HepG2 (cell line): Measurements from ENCODE around the gene ARF4. TPM values are rescaled to one million over a fixed set of nuclear protein-coding genes. Genes with fewer than 3 reads are reported as not detected.

Source experiments
- ATF1 ChIP-seq: IDR thresholded peaks from 2 replicates; pipeline ENCODE4 v1.6.1; 2016; ENCODE audit warnings: mild to moderate bottlenecking, control low read depth
- CREBL2 ChIP-seq: sonication (generic); formaldehyde crosslinking; IDR thresholded peaks from 2 replicates; pipeline ENCODE4 v1.8.1; 2023; ENCODE audit warnings: missing genetic modification reagents, mild to moderate bottlenecking, borderline replicate concordance
- FOSL2 ChIP-seq: sonication (generic); formaldehyde crosslinking; IDR thresholded peaks from 2 replicates; pipeline ENCODE4 v1.4.0; 2020; ENCODE audit warnings: missing genetic modification reagents
- GATAD1 ChIP-seq: IDR thresholded peaks from 2 replicates; pipeline ENCODE4 v1.6.1; 2016; ENCODE audit warnings: missing genetic modification reagents, missing compliant biosample characterization
- NBN ChIP-seq: fragments of 450-650 bp; conservative IDR thresholded peaks from 2 replicates; pipeline ENCODE4 v1.6.1; 2017
- PTBP1 ChIP-seq: fragments of 200-400 bp; formaldehyde crosslinking; IDR thresholded peaks from 2 replicates; pipeline ENCODE4 v1.6.1; 2018; ENCODE audit warnings: low read length, low read depth; ENCODE audit not compliant: poor library complexity, severe bottlenecking
- REPIN1 ChIP-seq: sonication (generic); formaldehyde crosslinking; IDR thresholded peaks from 2 replicates; pipeline ENCODE4 v1.8.0; 2022; ENCODE audit warnings: missing genetic modification reagents, low read depth, mild to moderate bottlenecking, borderline replicate concordance
- SRF ChIP-seq: IDR thresholded peaks from 2 replicates; pipeline ENCODE4 v1.6.1; 2011; ENCODE audit warnings: mild to moderate bottlenecking, low read depth, low read length, moderate library complexity
- ZBTB4 ChIP-seq: sonication (generic); formaldehyde crosslinking; IDR thresholded peaks from 2 replicates; pipeline ENCODE4 v1.4.0; 2020; ENCODE audit warnings: missing genetic modification reagents, mild to moderate bottlenecking, borderline replicate concordance
- ZNF18 ChIP-seq: sonication (generic); formaldehyde crosslinking; IDR thresholded peaks from 2 replicates; pipeline ENCODE4 v1.8.0; 2022; ENCODE audit warnings: mild to moderate bottlenecking, missing genetic modification reagents; ENCODE audit not compliant: insufficient replicate concordance
- ZNF430 ChIP-seq: sonication (generic); formaldehyde crosslinking; IDR thresholded peaks from 2 replicates; pipeline ENCODE4 v1.9.0; 2021; ENCODE audit warnings: mild to moderate bottlenecking, missing genetic modification reagents
- ZNF598 ChIP-seq: sonication (generic); formaldehyde crosslinking; IDR thresholded peaks from 2 replicates; pipeline ENCODE4 v1.5.1; 2020; ENCODE audit warnings: mild to moderate bottlenecking, missing genetic modification reagents, borderline replicate concordance
- polyA plus RNA-seq, 8 experiments: library from polyadenylated mRNA; depleted of rRNA in 3 of 8; stranded (reverse) in 7 of 8; unstranded in 1 of 8; fragments of >200 nt; fragmentation: Illumina TruSeq in 4 of 8; extraction: Trizol in 4 of 8; gene quantifications; 2 replicates each; pipeline versions ENCODE4 v1.2.1 to v1.2.3, GENCODE V29; 2011 to 2016; ENCODE audit warnings: low read depth in 4 of 8, missing spikeins in 1 of 8, mixed read lengths in 1 of 8; ENCODE audit not compliant: insufficient read depth in 1 of 8
- total RNA-seq, 5 experiments: library from RNA; depleted of rRNA; stranded (reverse); fragments of >200 nt; fragmentation: Illumina TruSeq; extraction: Trizol; gene quantifications; 2 replicates each; pipeline ENCODE4 v1.2.3, GENCODE V29; 2016; ENCODE audit warnings: low read depth in 1 of 5
- TF ChIP-seq, protein P1 (sequence below): sonication (generic); formaldehyde crosslinking; IDR thresholded peaks from 2 replicates; pipeline ENCODE4 v1.8.1; 2023; ENCODE audit warnings: missing genetic modification reagents, inconsistent platforms, borderline replicate concordance
- TF ChIP-seq, protein P2 (sequence below): sonication (generic); formaldehyde crosslinking; IDR thresholded peaks from 2 replicates; pipeline ENCODE4 v1.5.1; 2020; ENCODE audit warnings: mild to moderate bottlenecking, missing genetic modification reagents, borderline replicate concordance

The ARF4 gene
- total and polyA plus RNA-seq, 2 of the 13 experiments (the other 11 are each of a cell fraction or from before 2014, with no cell fraction given): 184 to 250 TPM

DNA sequence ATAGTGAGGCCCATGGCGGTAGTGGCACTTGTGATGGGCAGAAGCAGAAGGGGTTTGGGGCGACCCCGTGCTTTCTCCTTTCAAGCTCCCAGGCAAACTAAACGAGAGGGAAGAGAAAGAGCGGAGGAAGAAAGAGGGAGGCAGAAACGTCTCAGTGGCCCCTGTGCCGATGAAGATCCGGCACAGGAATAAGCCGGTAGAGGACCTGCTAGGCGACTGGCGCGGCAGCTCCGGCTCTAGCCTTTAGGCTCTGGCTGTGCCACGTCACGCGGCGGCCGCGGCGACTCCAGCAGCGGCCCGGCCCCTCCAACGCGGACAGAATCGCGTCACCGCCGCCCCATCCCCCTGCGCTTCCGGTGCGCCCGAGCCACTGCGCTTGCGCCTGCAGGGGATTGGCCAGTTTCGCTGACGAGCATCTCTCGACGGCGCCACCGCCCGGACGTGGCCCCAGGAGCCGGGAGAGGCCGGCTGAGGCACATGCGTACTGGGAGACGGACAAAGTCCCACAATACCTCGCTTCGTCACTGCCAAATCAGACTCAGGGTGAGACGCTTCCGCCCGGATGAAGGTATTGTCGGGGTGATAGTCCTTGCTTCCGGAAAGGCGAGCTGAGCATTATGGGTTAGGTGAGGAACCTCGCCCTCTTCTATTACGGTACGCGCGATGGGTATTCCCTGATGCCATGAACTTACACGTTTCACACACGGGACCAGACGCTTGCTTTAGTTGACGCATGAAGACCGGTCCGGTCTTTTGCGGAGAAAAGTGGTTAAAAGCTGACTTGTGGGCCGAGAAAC, at the start of gene ARF4 (continued):
- TF ChIP-seq PTBP1 (no peak), FOSL2 (peak; percentile 78), GATAD1 (CRISPR knock-in tag) (peak; percentile 93), SRF (no peak), CREBL2 (CRISPR knock-in tag) (0 out of 2 replicates have a peak, but pooled peaks have one; percentile 65), REPIN1 (peak; percentile 46), ATF1 (CRISPR knock-in tag) (peak; percentile 96), ZBTB4 (CRISPR knock-in tag) (no peak), ZNF430 (CRISPR knock-in tag) (peak; percentile 76), ZNF18 (no peak), ZNF598 (peak; percentile 90; the same call in 1 of the 2 replicates), NBN (no peak)
- TF ChIP-seq, protein P1, sequence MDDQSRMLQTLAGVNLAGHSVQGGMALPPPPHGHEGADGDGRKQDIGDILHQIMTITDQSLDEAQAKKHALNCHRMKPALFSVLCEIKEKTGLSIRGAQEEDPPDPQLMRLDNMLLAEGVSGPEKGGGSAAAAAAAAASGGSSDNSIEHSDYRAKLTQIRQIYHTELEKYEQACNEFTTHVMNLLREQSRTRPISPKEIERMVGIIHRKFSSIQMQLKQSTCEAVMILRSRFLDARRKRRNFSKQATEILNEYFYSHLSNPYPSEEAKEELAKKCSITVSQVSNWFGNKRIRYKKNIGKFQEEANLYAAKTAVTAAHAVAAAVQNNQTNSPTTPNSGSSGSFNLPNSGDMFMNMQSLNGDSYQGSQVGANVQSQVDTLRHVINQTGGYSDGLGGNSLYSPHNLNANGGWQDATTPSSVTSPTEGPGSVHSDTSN (CRISPR knock-in tag): no peak
- TF ChIP-seq, protein P2, sequence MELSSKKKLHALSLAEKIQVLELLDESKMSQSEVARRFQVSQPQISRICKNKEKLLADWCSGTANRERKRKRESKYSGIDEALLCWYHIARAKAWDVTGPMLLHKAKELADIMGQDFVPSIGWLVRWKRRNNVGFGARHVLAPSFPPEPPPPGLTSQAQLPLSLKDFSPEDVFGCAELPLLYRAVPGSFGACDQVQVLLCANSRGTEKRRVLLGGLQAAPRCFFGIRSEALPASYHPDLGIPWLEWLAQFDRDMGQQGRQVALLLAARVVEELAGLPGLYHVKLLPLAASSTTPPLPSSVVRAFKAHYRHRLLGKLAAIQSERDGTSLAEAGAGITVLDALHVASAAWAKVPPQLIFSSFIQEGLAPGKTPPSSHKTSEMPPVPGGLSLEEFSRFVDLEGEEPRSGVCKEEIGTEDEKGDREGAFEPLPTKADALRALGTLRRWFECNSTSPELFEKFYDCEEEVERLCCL: no peak
